WTC11 (cell line): ENCODE measurements around the gene GSPT1.
"Not testable (repeated sequence)": the region's sequence is repeated elsewhere in the genome, so short reads cannot be mapped to it uniquely, and the experiment has no call there.

Experiments used
- CBFB ChIP-seq: sonication (generic); formaldehyde crosslinking; IDR thresholded peaks from 2 replicates; pipeline ENCODE4 v1.8.1; 2022; ENCODE audit warnings: mild to moderate bottlenecking, low read depth, missing genetic modification reagents
- CTCF ChIP-seq: fragments of 200-600 bp; IDR thresholded peaks from 2 replicates; pipeline ENCODE4 v1.8.0; 2022; ENCODE audit warnings: antibody characterized with exemption
- IRF1 ChIP-seq: sonication (generic); formaldehyde crosslinking; IDR thresholded peaks from 2 replicates; pipeline ENCODE4 v1.8.0; 2023; ENCODE audit warnings: missing genetic modification reagents
- NFYB ChIP-seq: sonication (generic); formaldehyde crosslinking; conservative IDR thresholded peaks from 2 replicates; pipeline ENCODE4 v1.8.0; 2022; ENCODE audit warnings: low read depth, missing genetic modification reagents
- TF ChIP-seq, protein P1 (sequence below): sonication (generic); formaldehyde crosslinking; IDR thresholded peaks from 2 replicates; pipeline ENCODE4 v1.8.0; 2022; ENCODE audit warnings: mild to moderate bottlenecking, missing genetic modification reagents

DNA sequence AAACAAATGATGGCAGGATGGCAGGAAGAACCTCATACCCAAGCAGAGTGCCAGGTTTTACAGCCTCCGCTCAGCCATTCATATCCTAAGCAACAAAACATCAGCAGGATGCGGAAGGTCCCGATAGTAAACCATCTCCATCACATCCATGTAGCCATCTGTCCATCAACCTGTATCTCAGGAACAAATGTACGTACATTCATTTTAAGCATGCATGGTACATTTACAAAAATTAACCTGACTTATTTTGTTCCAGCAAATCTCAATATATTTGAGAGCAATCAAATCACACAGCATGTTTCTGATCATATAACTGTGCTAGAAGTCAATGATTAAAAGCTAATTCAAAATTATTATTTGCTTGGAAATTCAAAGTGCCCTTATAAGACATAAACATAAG, 26.2 kb upstream of the GSPT1 start, which contains the start of gene NPIPB2:
- not testable (repeated sequence) for TF ChIP-seq CTCF; NFYB (CRISPR knock-in tag); IRF1; CBFB
- TF ChIP-seq, protein P1, sequence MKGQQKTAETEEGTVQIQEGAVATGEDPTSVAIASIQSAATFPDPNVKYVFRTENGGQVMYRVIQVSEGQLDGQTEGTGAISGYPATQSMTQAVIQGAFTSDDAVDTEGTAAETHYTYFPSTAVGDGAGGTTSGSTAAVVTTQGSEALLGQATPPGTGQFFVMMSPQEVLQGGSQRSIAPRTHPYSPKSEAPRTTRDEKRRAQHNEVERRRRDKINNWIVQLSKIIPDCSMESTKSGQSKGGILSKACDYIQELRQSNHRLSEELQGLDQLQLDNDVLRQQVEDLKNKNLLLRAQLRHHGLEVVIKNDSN, result not testable (repeated sequence)
